SK-N-SH (cell line): ENCODE measurements around the gene CADPS2. TPM values are rescaled to one million over a fixed set of nuclear protein-coding genes. Genes with fewer than 3 reads are reported as not detected.

Experiments used
- CTCF ChIA-PET: fragments of 300-600, 350-600 bp; formaldehyde crosslinking; extraction: SDS; loops from one replicate; lab custom pipeline; 2021; lab: Yijun Ruan, JAX
- POLR2A ChIA-PET: fragments of 350-600 bp; sonication (Branson Sonifier 250); formaldehyde crosslinking; extraction: SDS; loops from one replicate; lab custom pipeline; 2020; ENCODE audit warnings: antibody characterized with exemption, inconsistent platforms; lab: Yijun Ruan, JAX
- DNase-seq: peaks from one replicate; pipeline ENCODE4 v3.0.0; 2012
- H2AFZ ChIP-seq: fragments of 200-600 bp; sonication (generic); 2 replicates; pipeline ENCODE4 v1.8.1; 2016; ENCODE audit warnings: antibody characterized with exemption, mild to moderate bottlenecking, low read depth
- H3F3A ChIP-seq: fragments of 200-600 bp; sonication (generic); replicated peaks from 2 replicates; pipeline ENCODE3; 2016; ENCODE audit warnings: antibody characterized with exemption, mild to moderate bottlenecking; ENCODE audit not compliant: insufficient read depth
- H3K27ac ChIP-seq, 2 experiments: fragments of 200-500 bp in 1 of 2; fragments of 200-600 bp in 1 of 2; sonication (Bioruptor generic) in 1 of 2; sonication (generic), shearing (Covaris generic) in 1 of 2; 2 replicates each; pipeline versions ENCODE4 v1.5.1 to v1.6.1; 2014 to 2016; ENCODE audit warnings: low read depth in 2 of 2, inconsistent platforms in 1 of 2, low read length in 1 of 2, mild to moderate bottlenecking in 1 of 2, mixed read lengths in 1 of 2
- H3K27me3 ChIP-seq: fragments of 200-600 bp; sonication (generic), shearing (Covaris generic); 2 replicates; pipeline ENCODE4 v1.6.1; 2016; ENCODE audit warnings: mixed run types; ENCODE audit not compliant: insufficient read depth
- H3K36me3 ChIP-seq, 2 experiments: fragments of 200-500 bp in 1 of 2; fragments of 200-600 bp in 1 of 2; sonication (Bioruptor generic) in 1 of 2; sonication (generic) in 1 of 2; replicated peaks in 1 of 2; 2 replicates each; pipeline versions ENCODE3 to v1.5.1; 2014 to 2016; ENCODE audit warnings: low read length in 1 of 2, mild to moderate bottlenecking in 1 of 2; ENCODE audit not compliant: insufficient read depth in 2 of 2, control insufficient read depth in 1 of 2
- H3K4me1 ChIP-seq, 2 experiments: fragments of 200-500 bp in 1 of 2; fragments of 200-600 bp in 1 of 2; sonication (Bioruptor generic) in 1 of 2; sonication (generic), shearing (Covaris generic) in 1 of 2; 2 replicates each; pipeline versions ENCODE4 v1.5.1 to v1.6.1; 2014 to 2016; ENCODE audit warnings: low read depth in 1 of 2, low read length in 1 of 2, mixed run types in 1 of 2; ENCODE audit not compliant: insufficient read depth in 2 of 2, control insufficient read depth in 1 of 2
- H3K4me2 ChIP-seq: fragments of 200-600 bp; sonication (generic), shearing (Covaris generic); 2 replicates; pipeline ENCODE4 v1.6.1; 2017; ENCODE audit warnings: mixed run types
- H3K4me3 ChIP-seq, 2 experiments: fragments of 200-500 bp in 1 of 2; fragments of 200-600 bp in 1 of 2; sonication (Bioruptor generic) in 1 of 2; sonication (generic), shearing (Covaris generic) in 1 of 2; 2 replicates each; pipeline versions ENCODE4 v1.5.1 to v1.8.1; 2014 to 2016; ENCODE audit warnings: low read depth in 2 of 2, inconsistent platforms in 1 of 2, low read length in 1 of 2, mild to moderate bottlenecking in 1 of 2, mixed read lengths in 1 of 2, moderate library complexity in 1 of 2
- H3K79me2 ChIP-seq: fragments of 200-600 bp; sonication (generic); 2 replicates; pipeline ENCODE4 v1.8.1; 2017; ENCODE audit warnings: mild to moderate bottlenecking; ENCODE audit not compliant: insufficient read depth
- H3K9ac ChIP-seq: fragments of 200-600 bp; sonication (generic); 2 replicates; pipeline ENCODE4 v1.6.1; 2017; ENCODE audit warnings: mixed run types
- H3K9me2 ChIP-seq: fragments of 200-600 bp; sonication (generic); 2 replicates; pipeline ENCODE4 v1.6.1; 2017; ENCODE audit warnings: mixed run types
- H3K9me3 ChIP-seq: fragments of 200-600 bp; sonication (generic); 2 replicates; pipeline ENCODE4 v1.6.1; 2017; ENCODE audit warnings: mixed run types, mild to moderate bottlenecking, moderate library complexity
- H4K20me1 ChIP-seq: fragments of 200-600 bp; sonication (generic); 2 replicates; pipeline ENCODE4 v1.6.1; 2017; ENCODE audit warnings: mild to moderate bottlenecking, mixed run types; ENCODE audit not compliant: insufficient read depth
- CTCF ChIP-seq: fragments of 200-600 bp; sonication (generic); IDR thresholded peaks from 2 replicates; pipeline ENCODE4 v1.6.1; 2017; ENCODE audit warnings: antibody characterized with exemption, mild to moderate bottlenecking, moderate library complexity
- ELF1 ChIP-seq: IDR thresholded peaks from 2 replicates; pipeline ENCODE4 v1.4.0; 2012
- EP300 ChIP-seq, 2 experiments: IDR thresholded peaks; 2 replicates each; pipeline versions ENCODE4 v1.4.0 to v1.6.1; 2012; ENCODE audit warnings: borderline replicate concordance in 1 of 2, low read depth in 1 of 2, low read length in 1 of 2
- FOSL2 ChIP-seq: IDR thresholded peaks from 2 replicates; pipeline ENCODE4 v1.4.0; 2012; ENCODE audit warnings: low read depth, mild to moderate bottlenecking, moderate library complexity, borderline replicate concordance
- FOXJ3 ChIP-seq: sonication (generic); formaldehyde crosslinking; IDR thresholded peaks from 2 replicates; pipeline ENCODE4 v1.5.1; 2020; ENCODE audit warnings: mild to moderate bottlenecking, missing genetic modification reagents
- MAX ChIP-seq: IDR thresholded peaks from 2 replicates; pipeline ENCODE4 v1.4.0; 2012; ENCODE audit warnings: low read depth
- MXI1 ChIP-seq: IDR thresholded peaks from 2 replicates; pipeline ENCODE4 v1.6.1; 2012; ENCODE audit warnings: mild to moderate bottlenecking, low read depth, low read length, improper control_type of control experiment
- NFIC ChIP-seq: IDR thresholded peaks from 2 replicates; pipeline ENCODE4 v1.4.0; 2012; ENCODE audit warnings: borderline replicate concordance
- POLR2AphosphoS5 ChIP-seq: IDR thresholded peaks from 2 replicates; pipeline ENCODE4 v1.6.1; 2012; ENCODE audit warnings: low read depth, low read length
- RAD21 ChIP-seq: IDR thresholded peaks from 2 replicates; pipeline ENCODE4 v1.6.1; 2012; ENCODE audit warnings: mild to moderate bottlenecking, low read length
- RCOR1 ChIP-seq: fragments of 150-350 bp; IDR thresholded peaks from 2 replicates; pipeline ENCODE4 v1.6.1; 2017; ENCODE audit warnings: antibody characterized with exemption, low read length
- RXRA ChIP-seq: IDR thresholded peaks from 2 replicates; pipeline ENCODE4 v1.4.0; 2012; ENCODE audit warnings: low read depth, mild to moderate bottlenecking, borderline replicate concordance
- SIN3A ChIP-seq: IDR thresholded peaks from 2 replicates; pipeline ENCODE4 v1.6.1; 2012; ENCODE audit warnings: low read depth, mild to moderate bottlenecking, low read length, moderate library complexity, borderline replicate concordance
- TAF1 ChIP-seq: IDR thresholded peaks from 2 replicates; pipeline ENCODE4 v1.6.1; 2012; ENCODE audit warnings: low read depth, mild to moderate bottlenecking, low read length, moderate library complexity, borderline replicate concordance
- TEAD4 ChIP-seq: IDR thresholded peaks from 2 replicates; pipeline ENCODE4 v1.4.0; 2012; ENCODE audit warnings: mild to moderate bottlenecking, borderline replicate concordance; ENCODE audit not compliant: insufficient read depth
- YY1 ChIP-seq: IDR thresholded peaks from 2 replicates; pipeline ENCODE4 v1.4.0; 2012; ENCODE audit warnings: low read depth, mild to moderate bottlenecking
- WGBS: methylation state at CpG from one replicate; pipeline ENCODE4 v1.1.6; 2017; ENCODE audit warnings: low lambda C conversion rate; 5-methylcytosine and 5-hydroxymethylcytosine counted together
- polyA plus RNA-seq, 3 experiments: library from polyadenylated mRNA; depleted of rRNA; stranded (reverse); fragments of >200 nt; gene quantifications; 2 replicates each; pipeline ENCODE4 v1.2.3, GENCODE V29; 2012

Gene CADPS2
- polyA plus RNA-seq, 1 of the 3 experiments (the other 2 are of a cell fraction): 0.05 TPM

- H3K9me2 ChIP-seq: 0 out of 2 replicates have a peak, but pooled peaks cover 15% of the 10 kb centered on the region
- H2AFZ ChIP-seq: no peak overlapping the region
- TF ChIP-seq EP300 (IDR thresholded peaks at IDR 0.05; ENCODE audit: borderline replicate concordance in 1 of 2, low read depth in 1 of 2, low read length in 1 of 2) (no peak), RXRA (no peak), FOXJ3 (CRISPR knock-in tag) (no peak), MAX (no peak), TAF1 (no peak), POLR2AphosphoS5 (no peak), FOSL2 (no peak), YY1 (no peak), ELF1 (no peak), TEAD4 (no peak), RAD21 (no peak), MXI1 (no peak)
- TF ChIP-seq, all 33 proteins: peak for 0
- no peaks in the 10 kb centered on the region for H3K79me2 ChIP-seq
- no peak for DNase-seq
- H3K27me3 ChIP-seq: 0 out of 2 replicates have a peak, but pooled peaks cover 8% of the 10 kb centered on the region
- H3K4me2 ChIP-seq: no peak overlapping the region
- ChIA-PET CTCF (no interaction called here), POLR2A (no interaction called here)
- 1% methylated on average over 3 of the region's 3 CpGs for WGBS
- no peaks in the 10 kb centered on the region for H3K9me3 ChIP-seq
- no peaks in the 10 kb centered on the region for H3K36me3 ChIP-seq
- no peaks in the 10 kb centered on the region for H3F3A ChIP-seq
- H4K20me1 ChIP-seq: no peaks in the 10 kb centered on the region; the same call in 1 of the 2 replicates
- H3K27ac ChIP-seq: no peak overlapping the region
- no peak overlapping the region for H3K9ac ChIP-seq
- H3K4me1 ChIP-seq: no peaks in the 10 kb centered on the region
- H3K4me3 ChIP-seq: no peak overlapping the region
Measured at GRCh38 chr7:122327969-122328368, 558.3 kb downstream of the CADPS2 start.

GRCh38 chr7:122316467-122317388 lies 569.5 kb downstream of the CADPS2 start:
- POLR2A ChIA-PET: no interaction called here
- WGBS: 9% methylated on average over 60 of the region's 71 CpGs
- Histone ChIP-seq H3K27me3 (peaks cover 65% of the 10 kb centered on the region), H4K20me1 (no peaks in the 10 kb centered on the region), H3K36me3 (no peaks in the 10 kb centered on the region), H3K9ac (no peak overlapping the region), H3K9me2 (no peaks in the 10 kb centered on the region), H3K4me3 (no peak overlapping the region), H3K9me3 (no peaks in the 10 kb centered on the region), H3F3A (no peaks in the 10 kb centered on the region), H3K79me2 (no peaks in the 10 kb centered on the region), H2AFZ (no peak overlapping the region), H3K4me1 (peaks cover 0 to 5% of the 10 kb centered on the region in 2 experiments; a peak in 1 of 4 replicates), H3K27ac (no peak overlapping the region), H3K4me2 (no peak overlapping the region)
- TF ChIP-seq CTCF (no peak), TEAD4 (no peak), NFIC (no peak), MAX (no peak), SIN3A (no peak), RCOR1 (no peak)
- no peak for DNase-seq
- CTCF ChIA-PET: interaction anchor here (0.6 kb wide), 1 partner anchor 44 kb away, joined by 4 read pairs; no protein-coding TSS in a partner anchor
